Suprapubic skin (tissue), 4 donors: ENCODE measurements around the gene PTPRS.

Experiments used
- CTCF ChIP-seq, 2 donors: fragments of 200-600 bp in 1 of 2; fragments of 450-650 bp in 1 of 2; sonication (generic) in 1 of 2; IDR thresholded peaks; one replicate each; pipeline ENCODE4 v1.5.1; 2016 to 2019; ENCODE audit warnings: antibody characterized with exemption in 2 of 2, mild to moderate bottlenecking in 1 of 2, moderate library complexity in 1 of 2
- EP300 ChIP-seq: sonication (generic); formaldehyde crosslinking; IDR thresholded peaks from one replicate; pipeline ENCODE4 v1.6.1; 2017; ENCODE audit warnings: antibody characterized with exemption
- POLR2A ChIP-seq, 2 donors: fragments of 450-650 bp; IDR thresholded peaks; one replicate each; pipeline ENCODE4 v1.6.1; 2017; ENCODE audit warnings: antibody characterized with exemption in 2 of 2, mild to moderate bottlenecking in 2 of 2, moderate library complexity in 2 of 2
- POLR2AphosphoS5 ChIP-seq, 3 donors: sonication (generic); formaldehyde crosslinking; IDR thresholded peaks; one replicate each; pipeline ENCODE4 v1.6.1; 2017; ENCODE audit warnings: antibody characterized with exemption in 3 of 3

GRCh38 chr19:5307655-5308054, 33.0 kb downstream of the PTPRS start:
- TF ChIP-seq POLR2A (IDR thresholded peaks at IDR 0.05) (no peak), CTCF (IDR thresholded peaks at IDR 0.05) (no peak), POLR2AphosphoS5 (IDR thresholded peaks at IDR 0.05) (no peak), EP300 (no peak)
